Right lobe of liver (tissue), 4 donors: Measurements from ENCODE around the gene TIMP3.

Experiments used
- CTCF ChIP-seq, 4 donors: fragments of 200-600 bp in 3 of 4; fragments of 450-650 bp in 1 of 4; IDR thresholded peaks; one replicate each; pipeline versions ENCODE4 v1.5.1 to v1.8.0; 2016 to 2022; ENCODE audit warnings: antibody characterized with exemption in 4 of 4, mild to moderate bottlenecking in 2 of 4
- POLR2A ChIP-seq: fragments of 450-650 bp; IDR thresholded peaks from one replicate; pipeline ENCODE4 v1.6.1; 2017; ENCODE audit warnings: antibody characterized with exemption, mild to moderate bottlenecking
- donor health status: DM: no; HTN: no; CAD: no.
- donor health status: DM: no; HTN: no; CAD: no.
- donor health status: DM: no; HTN: yes; CAD: no.

GRCh38 chr22:32795214-32795596, 6.3 kb upstream of the TIMP3 start:
- TF ChIP-seq CTCF (IDR thresholded peaks at IDR 0.05) (no peak), POLR2A (no peak)
